HepG2 (cell line): ENCODE measurements around the gene OST4. TPM values are rescaled to one million over a fixed set of nuclear protein-coding genes. Genes with fewer than 3 reads are reported as not detected.
A peak's percentile ranks its signal among the peaks of the same experiment; 100 is the strongest.

Source experiments
- ATF1 ChIP-seq: IDR thresholded peaks from 2 replicates; pipeline ENCODE4 v1.6.1; 2016; ENCODE audit warnings: mild to moderate bottlenecking, control low read depth
- BRF2 ChIP-seq: sonication (generic); formaldehyde crosslinking; IDR thresholded peaks from 2 replicates; pipeline ENCODE4 v1.8.1; 2022; ENCODE audit warnings: mild to moderate bottlenecking, missing genetic modification reagents
- FOXA1 ChIP-seq, 2 experiments: fragments of 450-650 bp in 1 of 2; sonication (generic) in 1 of 2; formaldehyde crosslinking in 1 of 2; IDR thresholded peaks; 2 replicates each; pipeline versions ENCODE4 v1.4.0 to v1.6.1; 2016 to 2020; ENCODE audit warnings: missing genetic modification reagents in 1 of 2
- HOXA7 ChIP-seq: sonication (generic); formaldehyde crosslinking; IDR thresholded peaks from 2 replicates; pipeline ENCODE4 v1.8.1; 2022; ENCODE audit warnings: mild to moderate bottlenecking, missing genetic modification reagents, moderate library complexity
- KLF16 ChIP-seq, 2 experiments: sonication (generic) in 1 of 2; formaldehyde crosslinking in 1 of 2; IDR thresholded peaks; 2 replicates each; pipeline versions ENCODE4 v1.6.1 to v1.8.0; 2016 to 2023; ENCODE audit warnings: missing genetic modification reagents in 2 of 2, missing compliant biosample characterization in 1 of 2
- MTF1 ChIP-seq: sonication (generic); formaldehyde crosslinking; IDR thresholded peaks from 2 replicates; pipeline ENCODE4 v1.5.0; 2020; ENCODE audit warnings: missing genetic modification reagents
- PAX8 ChIP-seq: sonication (generic); formaldehyde crosslinking; IDR thresholded peaks from 2 replicates; pipeline ENCODE4 v1.8.0; 2022; ENCODE audit warnings: mild to moderate bottlenecking, missing genetic modification reagents, borderline replicate concordance
- TEAD2 ChIP-seq: sonication (generic); formaldehyde crosslinking; IDR thresholded peaks from 2 replicates; pipeline ENCODE4 v1.9.0; 2021; ENCODE audit warnings: missing genetic modification reagents
- THAP11 ChIP-seq: IDR thresholded peaks from 2 replicates; pipeline ENCODE4 v1.6.1; 2016; ENCODE audit warnings: missing biosample characterization, missing genetic modification reagents
- ZBTB43 ChIP-seq: sonication (generic); formaldehyde crosslinking; conservative IDR thresholded peaks from 2 replicates; pipeline ENCODE4 v1.4.0; 2020; ENCODE audit warnings: missing genetic modification reagents
- ZBTB49 ChIP-seq: sonication (generic); formaldehyde crosslinking; IDR thresholded peaks from 2 replicates; pipeline ENCODE4 v1.4.0; 2020; ENCODE audit warnings: missing genetic modification reagents, borderline replicate concordance
- ZNF3 ChIP-seq: IDR thresholded peaks from 2 replicates; pipeline ENCODE4 v1.7.0; 2017; ENCODE audit warnings: inconsistent platforms
- ZNF580 ChIP-seq: IDR thresholded peaks from 2 replicates; pipeline ENCODE4 v1.6.1; 2016; ENCODE audit warnings: low read depth, borderline replicate concordance
- polyA plus RNA-seq, 8 experiments: library from polyadenylated mRNA; depleted of rRNA in 3 of 8; stranded (reverse) in 7 of 8; unstranded in 1 of 8; fragments of >200 nt; fragmentation: Illumina TruSeq in 4 of 8; extraction: Trizol in 4 of 8; gene quantifications; 2 replicates each; pipeline versions ENCODE4 v1.2.1 to v1.2.3, GENCODE V29; 2011 to 2016; ENCODE audit warnings: low read depth in 4 of 8, missing spikeins in 1 of 8, mixed read lengths in 1 of 8; ENCODE audit not compliant: insufficient read depth in 1 of 8
- total RNA-seq, 5 experiments: library from RNA; depleted of rRNA; stranded (reverse); fragments of >200 nt; fragmentation: Illumina TruSeq; extraction: Trizol; gene quantifications; 2 replicates each; pipeline ENCODE4 v1.2.3, GENCODE V29; 2016; ENCODE audit warnings: low read depth in 1 of 5
- TF ChIP-seq, protein P1 (sequence below): sonication (generic); formaldehyde crosslinking; IDR thresholded peaks from 2 replicates; pipeline ENCODE4 v1.5.0; 2020; ENCODE audit warnings: mild to moderate bottlenecking, missing genetic modification reagents, borderline replicate concordance
- TF ChIP-seq, protein P2 (sequence below): IDR thresholded peaks from 2 replicates; pipeline ENCODE4 v1.6.1; 2016; ENCODE audit warnings: missing biosample characterization, missing genetic modification reagents, low read depth
- TF ChIP-seq, protein P3 (sequence below): sonication (generic); formaldehyde crosslinking; IDR thresholded peaks from 2 replicates; pipeline ENCODE4 v1.4.0; 2020; ENCODE audit warnings: mild to moderate bottlenecking, missing genetic modification reagents

Gene OST4
- total and polyA plus RNA-seq, 2 of the 13 experiments (the other 11 are each of a cell fraction or from before 2014, with no cell fraction given) = 498 to 584 TPM

DNA sequence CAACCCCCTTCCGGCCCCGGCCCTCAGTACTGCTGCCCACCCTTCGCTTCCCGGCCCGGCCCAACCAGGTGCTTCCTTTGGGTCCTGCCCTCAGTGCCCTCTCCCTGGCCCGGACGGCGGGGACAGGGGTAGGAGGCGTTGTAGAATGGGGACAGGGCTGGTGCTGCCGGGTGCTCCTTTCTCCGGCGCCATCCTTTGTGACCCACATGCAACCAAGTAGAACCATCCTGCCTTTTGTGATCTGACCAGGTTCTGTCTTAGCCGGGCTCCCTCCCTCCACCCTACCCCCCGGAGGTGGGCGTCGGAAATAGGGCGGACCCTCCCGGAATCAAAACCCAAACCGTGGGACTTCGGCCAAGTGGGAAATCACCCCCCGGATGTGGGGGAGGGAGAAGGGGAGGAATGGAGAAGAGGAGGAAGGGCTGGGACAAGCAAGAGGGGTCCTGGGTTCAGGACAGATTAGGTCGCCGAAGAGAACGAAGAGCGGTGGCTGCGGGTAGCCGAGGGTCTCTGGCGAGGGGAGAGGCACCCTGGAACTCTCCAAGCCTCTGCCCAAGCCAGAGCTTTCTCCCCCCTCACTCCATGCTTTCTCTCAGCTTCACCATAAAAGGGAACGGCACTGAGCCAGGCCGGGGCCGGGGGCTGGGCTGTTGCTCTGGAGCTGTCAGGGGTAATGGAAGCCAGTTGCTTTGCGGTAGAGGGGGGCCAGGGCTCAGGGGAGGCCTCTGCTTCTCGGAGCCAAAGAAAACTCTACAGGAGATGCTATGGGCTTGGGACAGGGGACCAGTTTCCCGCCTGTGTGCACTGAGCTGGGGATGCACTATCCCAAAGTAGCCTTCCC, 756 bp upstream of the OST4 start (continued):
- TF ChIP-seq, protein P1, sequence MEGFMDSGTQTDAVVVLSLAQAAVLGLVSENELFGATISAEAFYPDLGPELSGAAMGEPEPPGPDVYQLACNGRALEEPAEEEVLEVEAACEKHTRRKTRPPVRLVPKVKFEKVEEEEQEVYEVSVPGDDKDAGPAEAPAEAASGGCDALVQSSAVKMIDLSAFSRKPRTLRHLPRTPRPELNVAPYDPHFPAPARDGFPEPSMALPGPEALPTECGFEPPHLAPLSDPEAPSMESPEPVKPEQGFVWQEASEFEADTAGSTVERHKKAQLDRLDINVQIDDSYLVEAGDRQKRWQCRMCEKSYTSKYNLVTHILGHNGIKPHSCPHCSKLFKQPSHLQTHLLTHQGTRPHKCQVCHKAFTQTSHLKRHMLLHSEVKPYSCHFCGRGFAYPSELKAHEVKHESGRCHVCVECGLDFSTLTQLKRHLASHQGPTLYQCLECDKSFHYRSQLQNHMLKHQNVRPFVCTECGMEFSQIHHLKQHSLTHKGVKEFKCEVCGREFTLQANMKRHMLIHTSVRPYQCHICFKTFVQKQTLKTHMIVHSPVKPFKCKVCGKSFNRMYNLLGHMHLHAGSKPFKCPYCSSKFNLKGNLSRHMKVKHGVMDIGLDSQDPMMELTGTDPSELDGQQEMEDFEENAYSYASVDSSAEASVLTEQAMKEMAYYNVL (CRISPR knock-in tag) = no peak; the same call in 1 of the 2 replicates
- 0 out of 2 replicates have a peak, but pooled peaks have one; percentile 16 for TF ChIP-seq PAX8
- TF ChIP-seq THAP11 (CRISPR knock-in tag) = no peak
- TF ChIP-seq, protein P2, sequence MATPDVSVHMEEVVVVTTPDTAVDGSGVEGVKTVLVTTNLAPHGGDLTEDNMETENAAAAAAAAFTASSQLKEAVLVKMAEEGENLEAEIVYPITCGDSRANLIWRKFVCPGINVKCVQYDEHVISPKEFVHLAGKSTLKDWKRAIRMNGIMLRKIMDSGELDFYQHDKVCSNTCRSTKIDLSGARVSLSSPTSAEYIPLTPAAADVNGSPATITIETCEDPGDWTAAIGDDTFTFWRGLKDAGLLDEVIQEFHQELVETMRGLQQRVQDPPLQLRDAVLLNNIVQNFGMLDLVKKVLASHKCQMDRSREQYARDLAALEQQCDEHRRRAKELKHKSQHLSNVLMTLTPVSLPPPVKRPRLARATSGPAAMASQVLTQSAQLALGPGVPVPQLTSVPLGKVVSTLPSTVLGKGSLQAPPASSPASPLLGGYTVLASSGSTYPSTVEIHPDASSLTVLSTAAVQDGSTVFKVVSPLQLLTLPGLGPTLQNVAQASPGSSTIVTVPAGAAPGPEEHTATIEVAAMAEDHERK (CRISPR knock-in tag) = no peak
- TF ChIP-seq ATF1 (CRISPR knock-in tag) = no peak
- TF ChIP-seq KLF16 (CRISPR knock-in tag; IDR thresholded peaks at IDR 0.05) = no peak; a peak in 1 of 4 replicates
- no peak for TF ChIP-seq FOXA1 (IDR thresholded peaks at IDR 0.05)
- TF ChIP-seq FOXA1 (CRISPR knock-in tag; IDR thresholded peaks at IDR 0.05) = no peak
- no peak for TF ChIP-seq HOXA7 (CRISPR knock-in tag)
- no peak for TF ChIP-seq ZNF3 (CRISPR knock-in tag)
- TF ChIP-seq, protein P3, sequence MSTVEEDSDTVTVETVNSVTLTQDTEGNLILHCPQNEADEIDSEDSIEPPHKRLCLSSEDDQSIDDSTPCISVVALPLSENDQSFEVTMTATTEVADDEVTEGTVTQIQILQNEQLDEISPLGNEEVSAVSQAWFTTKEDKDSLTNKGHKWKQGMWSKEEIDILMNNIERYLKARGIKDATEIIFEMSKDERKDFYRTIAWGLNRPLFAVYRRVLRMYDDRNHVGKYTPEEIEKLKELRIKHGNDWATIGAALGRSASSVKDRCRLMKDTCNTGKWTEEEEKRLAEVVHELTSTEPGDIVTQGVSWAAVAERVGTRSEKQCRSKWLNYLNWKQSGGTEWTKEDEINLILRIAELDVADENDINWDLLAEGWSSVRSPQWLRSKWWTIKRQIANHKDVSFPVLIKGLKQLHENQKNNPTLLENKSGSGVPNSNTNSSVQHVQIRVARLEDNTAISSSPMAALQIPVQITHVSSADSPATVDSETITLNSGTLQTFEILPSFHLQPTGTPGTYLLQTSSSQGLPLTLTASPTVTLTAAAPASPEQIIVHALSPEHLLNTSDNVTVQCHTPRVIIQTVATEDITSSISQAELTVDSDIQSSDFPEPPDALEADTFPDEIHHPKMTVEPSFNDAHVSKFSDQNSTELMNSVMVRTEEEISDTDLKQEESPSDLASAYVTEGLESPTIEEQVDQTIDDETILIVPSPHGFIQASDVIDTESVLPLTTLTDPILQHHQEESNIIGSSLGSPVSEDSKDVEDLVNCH (CRISPR knock-in tag) = no peak
- TF ChIP-seq MTF1 (CRISPR knock-in tag) = no peak
- TF ChIP-seq TEAD2 (CRISPR knock-in tag) = no peak
- TF ChIP-seq BRF2 = 0 out of 2 replicates have a peak, but pooled peaks have one; percentile 8
- 0 out of 2 replicates have a peak, but pooled peaks have one; percentile 16 for TF ChIP-seq ZBTB43 (CRISPR knock-in tag)
- peak; percentile 13; the same call in 1 of the 2 replicates for TF ChIP-seq ZNF580
- no peak for TF ChIP-seq ZBTB49 (CRISPR knock-in tag)
